NT2/D1 (cell line): Measurements from ENCODE around the gene NR1I2.

Experiments
- SUZ12 ChIP-seq: IDR thresholded peaks from 2 replicates; pipeline ENCODE4 v1.6.1; 2011; ENCODE audit not compliant: insufficient read length, insufficient read depth; ENCODE audit errors: extremely low read depth
- YY1 ChIP-seq: IDR thresholded peaks from 2 replicates; pipeline ENCODE4 v1.6.1; 2011; ENCODE audit not compliant: insufficient read length, insufficient read depth
- ZNF274 ChIP-seq: IDR thresholded peaks from 2 replicates; pipeline ENCODE4 v1.6.1; 2011; ENCODE audit warnings: mild to moderate bottlenecking, low read depth, low read length

GRCh38 chr3:119762876-119763275, 19.0 kb upstream of the NR1I2 start:
- TF ChIP-seq SUZ12 (no peak), ZNF274 (no peak), YY1 (no peak)
